Measurements from ENCODE around the gene SMARCC2. TPM values are rescaled to one million over a fixed set of nuclear protein-coding genes. Genes with fewer than 3 reads are reported as not detected.
"Not testable (repeated sequence)": the region's sequence is repeated elsewhere in the genome, so short reads cannot be mapped to it uniquely, and the experiment has no call there.

SMARCC2 gene
- total RNA-seq, 6 donors from 2014 or later: 71.4 to 258 (median 93.9) TPM

DNA sequence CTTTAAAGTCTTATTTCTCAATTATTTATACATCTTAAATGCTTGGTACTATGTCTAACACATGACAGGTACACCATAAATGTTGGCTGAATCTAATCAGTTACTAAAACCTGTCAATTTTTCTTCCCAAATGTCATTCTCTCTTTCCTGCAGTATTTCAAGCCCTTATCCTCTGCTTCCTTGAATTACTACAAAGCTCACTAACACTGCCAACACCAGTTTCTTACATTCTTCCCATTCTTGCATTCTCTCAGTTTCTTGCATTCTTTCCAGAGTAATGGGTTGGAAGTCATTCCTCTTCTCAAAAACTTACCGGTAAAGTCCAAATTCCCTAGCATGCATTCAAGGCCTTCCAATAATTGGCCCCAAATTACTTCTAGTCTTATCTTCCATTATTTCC lies 9.6 kb upstream of the SMARCC2 start:
- Histone ChIP-seq H3K27ac (no peak overlapping the region), H3K9me3 (no peaks in the 10 kb centered on the region), H3K27me3 (no peaks in the 10 kb centered on the region), H3K4me1 (peaks cover 0 to 4% (median 0%) of the 10 kb centered on the region in 4 donors), H3K36me3 (no peaks in the 10 kb centered on the region), H3K4me3 (no peak overlapping the region)
- TF ChIP-seq, protein P1, sequence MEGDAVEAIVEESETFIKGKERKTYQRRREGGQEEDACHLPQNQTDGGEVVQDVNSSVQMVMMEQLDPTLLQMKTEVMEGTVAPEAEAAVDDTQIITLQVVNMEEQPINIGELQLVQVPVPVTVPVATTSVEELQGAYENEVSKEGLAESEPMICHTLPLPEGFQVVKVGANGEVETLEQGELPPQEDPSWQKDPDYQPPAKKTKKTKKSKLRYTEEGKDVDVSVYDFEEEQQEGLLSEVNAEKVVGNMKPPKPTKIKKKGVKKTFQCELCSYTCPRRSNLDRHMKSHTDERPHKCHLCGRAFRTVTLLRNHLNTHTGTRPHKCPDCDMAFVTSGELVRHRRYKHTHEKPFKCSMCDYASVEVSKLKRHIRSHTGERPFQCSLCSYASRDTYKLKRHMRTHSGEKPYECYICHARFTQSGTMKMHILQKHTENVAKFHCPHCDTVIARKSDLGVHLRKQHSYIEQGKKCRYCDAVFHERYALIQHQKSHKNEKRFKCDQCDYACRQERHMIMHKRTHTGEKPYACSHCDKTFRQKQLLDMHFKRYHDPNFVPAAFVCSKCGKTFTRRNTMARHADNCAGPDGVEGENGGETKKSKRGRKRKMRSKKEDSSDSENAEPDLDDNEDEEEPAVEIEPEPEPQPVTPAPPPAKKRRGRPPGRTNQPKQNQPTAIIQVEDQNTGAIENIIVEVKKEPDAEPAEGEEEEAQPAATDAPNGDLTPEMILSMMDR (IDR thresholded peaks at IDR 0.05): no peak
- TF ChIP-seq POLR2AphosphoS5 (IDR thresholded peaks at IDR 0.05): no peak
- TF ChIP-seq POLR2A (IDR thresholded peaks at IDR 0.05): no peak
- no peak for TF ChIP-seq EP300 (IDR thresholded peaks at IDR 0.05)
- 70 to 75% methylated on average over 1 of the region's 1 CpG for WGBS, 2 donors
- ATAC-seq (ENCODE audit: low FRiP score in 2 of 2): no peak
- no peak for DNase-seq

DNA sequence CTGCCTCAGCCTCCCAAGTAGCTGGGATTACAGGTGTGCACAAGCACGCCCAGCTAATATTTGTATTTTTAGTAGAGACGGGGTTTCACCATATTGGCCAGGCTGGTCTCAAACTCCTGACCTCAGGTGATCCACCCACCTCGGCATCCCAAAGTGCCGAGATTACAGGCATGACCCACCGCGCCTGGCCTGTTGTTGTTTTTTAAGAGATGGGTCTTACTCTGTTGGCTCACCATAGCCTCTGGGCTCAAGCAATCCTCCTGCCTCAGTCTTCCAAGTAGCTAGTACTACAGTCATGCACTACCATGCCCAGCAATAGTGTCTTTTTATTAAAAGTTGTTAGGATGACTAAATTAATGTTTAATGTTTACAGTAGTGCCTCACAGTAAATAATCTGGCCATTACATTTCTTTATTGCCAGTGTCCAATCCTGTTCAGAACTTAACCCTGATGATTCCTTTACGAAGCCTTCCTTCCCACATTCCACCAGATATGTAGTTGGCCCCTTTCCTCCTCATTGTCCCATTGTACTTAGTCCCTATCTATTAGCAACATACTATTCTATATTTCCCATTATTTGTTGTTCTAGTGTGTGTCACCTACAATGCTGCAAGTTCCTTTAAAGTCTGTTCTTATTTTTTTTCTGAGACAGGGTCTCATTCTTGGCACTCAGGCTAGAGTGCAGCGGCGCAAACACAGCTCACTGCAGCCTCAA lies 8.8 kb upstream of the SMARCC2 start:
- Histone ChIP-seq H3K27me3 (no peaks in the 10 kb centered on the region), H3K27ac (no peak overlapping the region), H3K36me3 (no peaks in the 10 kb centered on the region), H3K4me1 (peaks cover 0 to 8% (median 1%) of the 10 kb centered on the region in 4 donors), H3K9me3 (no peaks in the 10 kb centered on the region), H3K4me3 (no peak overlapping the region)
- ATAC-seq (ENCODE audit: low FRiP score in 2 of 2) (no peak), DNase-seq (no peak)
- TF ChIP-seq, protein P1 (IDR thresholded peaks at IDR 0.05): no peak
- TF ChIP-seq POLR2A (IDR thresholded peaks at IDR 0.05) (no peak), EP300 (IDR thresholded peaks at IDR 0.05) (no peak), POLR2AphosphoS5 (IDR thresholded peaks at IDR 0.05) (no peak)
- 91 to 92% methylated on average over 9 of the region's 9 CpGs for WGBS, 2 donors

DNA sequence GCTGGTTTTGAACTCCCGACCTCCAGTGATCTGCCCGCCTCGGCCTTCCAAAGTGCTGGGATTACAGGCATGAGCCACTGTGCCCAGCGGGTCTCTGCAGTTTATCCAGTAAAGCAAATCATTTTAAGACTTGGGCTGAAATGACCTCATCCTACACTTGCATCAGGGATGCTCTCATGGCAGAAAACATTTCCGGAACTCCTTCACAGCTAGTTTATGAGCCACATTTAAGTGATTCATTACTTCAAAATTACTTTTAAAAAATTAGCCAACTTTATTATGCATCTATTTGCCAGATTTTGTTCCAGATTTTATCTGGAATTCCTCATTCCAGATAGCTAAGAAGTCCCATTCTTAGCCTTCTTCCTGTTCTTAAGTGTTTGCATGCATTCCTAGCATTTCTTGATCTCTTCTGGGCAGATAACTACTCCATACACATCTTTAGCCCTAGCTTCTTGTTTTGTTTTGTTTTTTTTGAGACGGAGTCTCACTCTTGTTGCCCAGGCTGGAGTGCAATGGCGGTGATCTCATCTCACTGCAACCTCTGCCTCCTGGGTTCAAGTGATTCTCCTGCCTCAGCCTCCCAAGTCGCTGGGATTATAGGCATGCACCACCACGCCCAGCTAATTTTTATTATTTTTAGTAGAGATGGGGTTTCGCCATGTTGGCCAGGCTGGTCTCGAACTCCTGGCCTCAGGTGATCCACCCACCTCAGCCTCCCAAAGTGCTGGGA lies 7.7 kb upstream of the SMARCC2 start:
- DNase-seq, H3K4me1 ChIP-seq, H3K36me3 ChIP-seq, H3K4me3 ChIP-seq, H3K27ac ChIP-seq, H3K9me3 ChIP-seq, H3K27me3 ChIP-seq: not testable (repeated sequence)
- WGBS, 2 donors: 64 to 71% methylated on average over 11 of the region's 11 CpGs
- ATAC-seq (ENCODE audit: low FRiP score in 2 of 2): peak; percentile 77 to 88
- peak in 1 of 2 donors; percentile 39 for TF ChIP-seq POLR2AphosphoS5 (IDR thresholded peaks at IDR 0.05)

DNA sequence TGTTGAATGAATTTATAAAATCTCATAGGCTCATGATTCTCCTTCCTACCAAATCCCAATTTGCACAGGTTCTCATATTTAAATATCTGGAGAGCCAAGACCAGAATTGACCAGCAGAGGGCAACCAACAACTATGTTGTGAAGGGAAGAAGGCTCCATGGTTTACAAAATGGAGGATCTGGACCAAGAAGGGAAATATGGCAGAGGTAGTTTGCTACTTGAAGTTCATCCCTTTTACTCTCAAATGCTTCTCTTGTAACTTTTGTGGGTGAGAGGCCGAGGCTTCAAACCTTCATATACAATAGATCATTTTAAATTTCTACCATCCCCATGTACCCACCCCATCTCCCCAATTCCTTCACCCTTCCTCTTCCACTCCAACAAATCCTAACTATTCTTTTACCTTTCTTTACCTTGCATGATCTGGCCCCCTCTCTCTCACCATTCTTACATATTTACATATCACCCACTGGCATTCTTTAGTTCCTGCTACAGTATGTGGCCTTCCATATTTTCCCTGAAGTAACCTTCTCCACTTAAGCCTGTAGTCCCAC lies 3.8 kb upstream of the SMARCC2 start:
- Histone ChIP-seq H3K4me1 (peaks cover 7 to 17% (median 13%) of the 10 kb centered on the region in 4 donors), H3K9me3 (no peaks in the 10 kb centered on the region), H3K27ac (no peak overlapping the region), H3K4me3 (no peak overlapping the region), H3K27me3 (no peaks in the 10 kb centered on the region), H3K36me3 (no peaks in the 10 kb centered on the region)
- ATAC-seq (ENCODE audit: low FRiP score in 2 of 2) (peak in 1 of 2 donors; percentile 36), DNase-seq (peak in 1 of 2 donors; percentile 67)
- TF ChIP-seq POLR2AphosphoS5 (IDR thresholded peaks at IDR 0.05) (no peak), EP300 (IDR thresholded peaks at IDR 0.05) (no peak), POLR2A (IDR thresholded peaks at IDR 0.05) (no peak)
- TF ChIP-seq, protein P1 (IDR thresholded peaks at IDR 0.05): peak; percentile 80 to 88 (median 84)
- 53 to 56% methylated on average over 1 of the region's 1 CpG for WGBS, 2 donors

DNA sequence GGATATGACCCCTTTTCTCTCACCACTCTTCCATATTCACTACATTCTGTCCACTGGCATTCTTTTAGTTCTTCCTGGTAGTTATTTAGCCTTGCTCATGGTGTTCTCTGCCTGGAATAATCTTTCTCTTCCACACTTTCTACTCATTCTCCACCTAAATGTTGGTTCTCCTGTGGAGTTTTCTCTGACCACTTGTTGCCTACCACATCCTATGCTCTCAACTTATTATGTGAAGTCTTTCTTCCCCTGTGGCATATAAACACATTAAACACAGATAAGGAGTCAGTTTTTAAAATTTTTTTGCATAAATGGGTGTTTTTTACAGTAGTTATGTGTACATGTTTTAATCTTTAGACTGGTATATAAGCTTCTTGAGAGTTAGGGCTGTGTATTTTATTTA lies 3.3 kb upstream of the SMARCC2 start:
- H3K27me3 ChIP-seq: no peaks in the 10 kb centered on the region

More for the DNA sequence above, 3.3 kb upstream of the SMARCC2 start:
- ATAC-seq (ENCODE audit: low FRiP score in 2 of 2) (no peak), DNase-seq (no peak)
- Histone ChIP-seq H3K4me1 (peaks cover 12 to 22% (median 19%) of the 10 kb centered on the region in 4 donors), H3K36me3 (no peaks in the 10 kb centered on the region), H3K4me3 (no peak overlapping the region), H3K9me3 (no peaks in the 10 kb centered on the region), H3K27ac (no peak overlapping the region)
- TF ChIP-seq, protein P1 (IDR thresholded peaks at IDR 0.05): no peak
- no peak for TF ChIP-seq POLR2A (IDR thresholded peaks at IDR 0.05)
- TF ChIP-seq EP300 (IDR thresholded peaks at IDR 0.05): no peak
- TF ChIP-seq POLR2AphosphoS5 (IDR thresholded peaks at IDR 0.05): no peak
